ENCODE measurements around the gene TBC1D16.

Gene TBC1D16

DNA sequence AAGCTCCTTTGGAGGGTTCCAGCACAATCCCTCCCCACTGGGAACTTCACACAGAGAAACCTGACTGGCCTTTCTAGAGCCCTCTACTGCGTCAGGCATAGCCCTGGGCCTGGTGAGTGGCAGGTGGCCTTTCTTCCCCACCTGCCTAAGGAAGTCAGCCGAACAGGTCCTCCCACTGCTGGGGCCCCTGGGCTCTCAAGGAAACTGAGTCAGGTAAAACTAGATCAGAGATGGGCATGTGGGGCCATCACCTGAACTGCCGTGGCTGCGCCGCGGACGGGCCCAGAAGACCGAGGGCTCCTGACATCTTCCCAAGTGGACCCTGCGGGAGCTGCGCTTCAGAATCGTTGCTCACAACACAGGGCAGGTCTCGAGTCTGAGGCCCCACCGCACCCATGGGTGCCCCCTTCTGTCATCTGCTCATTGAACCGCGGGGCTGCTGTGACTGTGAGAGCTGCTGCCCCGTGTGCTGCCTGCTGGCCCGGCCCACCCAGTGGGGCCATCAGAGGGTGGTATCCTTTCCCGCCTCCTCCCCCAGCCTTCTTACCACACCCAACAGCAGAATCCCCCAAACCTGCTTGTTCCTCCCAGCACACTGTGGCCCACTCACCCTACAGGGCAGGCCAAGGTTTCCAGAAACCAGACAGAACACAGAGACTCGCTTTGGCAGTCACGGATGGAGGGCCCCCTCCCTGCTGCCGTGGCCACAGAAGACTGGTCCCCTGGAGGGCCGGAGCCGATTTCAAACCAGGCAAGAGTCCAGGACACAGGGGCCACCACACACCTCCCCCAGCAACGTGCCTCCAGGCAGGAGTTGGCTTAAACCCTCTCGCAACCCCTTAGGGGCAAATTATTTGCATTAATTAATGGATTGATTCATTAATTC lies 81.1 kb downstream of the TBC1D16 start:
- in situ Hi-C loops (cut with HindIII; ENCODE audit: low sequenced_read_pairs) = no loop called here
- no peak for DNase-seq (ENCODE audit: low read depth, low spot score)
- H3K4me3 ChIP-seq (ENCODE audit: low read depth, low read length) = no peak overlapping the region
- TF ChIP-seq, protein P1, sequence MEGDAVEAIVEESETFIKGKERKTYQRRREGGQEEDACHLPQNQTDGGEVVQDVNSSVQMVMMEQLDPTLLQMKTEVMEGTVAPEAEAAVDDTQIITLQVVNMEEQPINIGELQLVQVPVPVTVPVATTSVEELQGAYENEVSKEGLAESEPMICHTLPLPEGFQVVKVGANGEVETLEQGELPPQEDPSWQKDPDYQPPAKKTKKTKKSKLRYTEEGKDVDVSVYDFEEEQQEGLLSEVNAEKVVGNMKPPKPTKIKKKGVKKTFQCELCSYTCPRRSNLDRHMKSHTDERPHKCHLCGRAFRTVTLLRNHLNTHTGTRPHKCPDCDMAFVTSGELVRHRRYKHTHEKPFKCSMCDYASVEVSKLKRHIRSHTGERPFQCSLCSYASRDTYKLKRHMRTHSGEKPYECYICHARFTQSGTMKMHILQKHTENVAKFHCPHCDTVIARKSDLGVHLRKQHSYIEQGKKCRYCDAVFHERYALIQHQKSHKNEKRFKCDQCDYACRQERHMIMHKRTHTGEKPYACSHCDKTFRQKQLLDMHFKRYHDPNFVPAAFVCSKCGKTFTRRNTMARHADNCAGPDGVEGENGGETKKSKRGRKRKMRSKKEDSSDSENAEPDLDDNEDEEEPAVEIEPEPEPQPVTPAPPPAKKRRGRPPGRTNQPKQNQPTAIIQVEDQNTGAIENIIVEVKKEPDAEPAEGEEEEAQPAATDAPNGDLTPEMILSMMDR (IDR thresholded peaks at IDR 0.05; ENCODE audit: low read depth, low read length) = no peak

DNA sequence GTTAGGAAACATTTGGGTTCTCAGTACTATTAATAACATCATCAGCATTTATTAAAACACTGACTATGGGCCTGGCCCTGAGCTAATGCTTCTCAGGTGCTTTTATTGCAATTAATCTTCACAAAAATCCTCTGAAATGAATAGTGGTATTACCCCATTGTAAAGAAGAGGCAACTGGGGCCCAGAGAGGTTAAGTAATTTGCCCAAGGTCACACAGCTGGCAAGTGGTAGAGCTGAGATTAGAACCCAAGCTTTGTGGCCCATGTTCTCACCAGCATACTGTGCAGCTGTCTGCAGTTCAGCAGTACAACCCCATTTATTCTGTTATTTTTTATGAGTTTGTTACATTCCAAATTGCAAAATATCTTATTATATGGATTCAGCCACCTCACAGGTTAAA lies 82.3 kb downstream of the TBC1D16 start:
- no peak for DNase-seq (ENCODE audit: low read depth, low spot score)
- in situ Hi-C loops (cut with HindIII; ENCODE audit: low sequenced_read_pairs) = no loop called here
- TF ChIP-seq, protein P1 (IDR thresholded peaks at IDR 0.05; ENCODE audit: low read depth, low read length) = no peak
- H3K4me3 ChIP-seq (ENCODE audit: low read depth, low read length) = no peak overlapping the region

DNA sequence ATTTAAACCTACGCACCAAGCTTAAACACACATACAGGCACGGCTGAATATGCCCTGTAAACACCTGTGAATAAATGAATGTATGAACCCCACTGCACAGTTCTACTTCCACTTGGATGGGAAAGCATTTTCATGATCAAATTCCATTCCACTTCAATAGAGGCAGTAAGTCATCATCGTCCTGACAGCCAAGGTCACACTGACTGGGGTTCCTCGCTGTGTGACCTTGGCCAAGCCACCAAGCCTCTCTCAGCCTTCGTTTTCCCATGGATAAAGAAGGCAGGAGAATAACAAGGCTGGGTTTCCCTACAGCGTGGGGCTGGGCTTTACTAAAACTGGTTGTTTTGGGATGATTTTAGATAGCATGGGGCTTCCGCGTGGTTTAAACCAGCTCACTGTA lies 82.8 kb downstream of the TBC1D16 start:
- DNase-seq (ENCODE audit: low read depth, low spot score) = no peak
- no peak overlapping the region for H3K4me3 ChIP-seq (ENCODE audit: low read depth, low read length)
- in situ Hi-C loops (cut with HindIII; ENCODE audit: low sequenced_read_pairs) = no loop called here
- TF ChIP-seq, protein P1 (IDR thresholded peaks at IDR 0.05; ENCODE audit: low read depth, low read length) = no peak

DNA sequence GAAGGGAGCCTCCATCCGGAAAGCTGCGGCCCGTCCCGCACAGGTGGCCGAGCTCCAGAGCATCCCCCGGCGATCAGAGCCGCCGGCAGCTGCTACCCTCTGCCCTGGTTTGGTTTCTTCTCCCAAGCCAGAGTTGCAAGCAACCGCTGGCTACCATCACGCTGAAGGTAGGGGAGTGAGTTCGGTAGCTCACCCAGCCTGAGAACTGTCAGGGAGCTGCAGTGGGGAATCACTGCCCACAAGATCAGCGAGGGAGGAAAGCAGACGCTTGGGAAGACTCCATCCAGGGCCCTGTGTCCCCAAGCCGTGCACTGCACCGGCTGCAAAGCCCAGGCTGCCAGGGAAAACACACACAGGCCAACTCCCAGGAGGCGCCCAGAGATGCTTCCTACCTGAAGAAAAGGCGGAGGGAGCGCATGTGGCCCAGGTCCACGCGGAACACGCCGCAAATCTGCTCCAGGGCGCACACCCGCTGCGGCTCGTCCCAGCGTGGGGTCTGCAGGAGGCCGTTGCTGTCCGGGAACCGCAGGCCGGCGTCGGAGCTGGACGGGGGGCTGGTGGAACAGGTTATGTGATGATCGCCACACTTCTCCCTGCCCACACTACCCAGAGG lies 83.3 kb downstream of the TBC1D16 start:
- no peak overlapping the region for H3K4me3 ChIP-seq (ENCODE audit: low read depth, low read length)
- TF ChIP-seq, protein P1 (IDR thresholded peaks at IDR 0.05; ENCODE audit: low read depth, low read length) = no peak
- in situ Hi-C loops (cut with HindIII; ENCODE audit: low sequenced_read_pairs) = no loop called here
- no peak for DNase-seq (ENCODE audit: low read depth, low spot score)

DNA sequence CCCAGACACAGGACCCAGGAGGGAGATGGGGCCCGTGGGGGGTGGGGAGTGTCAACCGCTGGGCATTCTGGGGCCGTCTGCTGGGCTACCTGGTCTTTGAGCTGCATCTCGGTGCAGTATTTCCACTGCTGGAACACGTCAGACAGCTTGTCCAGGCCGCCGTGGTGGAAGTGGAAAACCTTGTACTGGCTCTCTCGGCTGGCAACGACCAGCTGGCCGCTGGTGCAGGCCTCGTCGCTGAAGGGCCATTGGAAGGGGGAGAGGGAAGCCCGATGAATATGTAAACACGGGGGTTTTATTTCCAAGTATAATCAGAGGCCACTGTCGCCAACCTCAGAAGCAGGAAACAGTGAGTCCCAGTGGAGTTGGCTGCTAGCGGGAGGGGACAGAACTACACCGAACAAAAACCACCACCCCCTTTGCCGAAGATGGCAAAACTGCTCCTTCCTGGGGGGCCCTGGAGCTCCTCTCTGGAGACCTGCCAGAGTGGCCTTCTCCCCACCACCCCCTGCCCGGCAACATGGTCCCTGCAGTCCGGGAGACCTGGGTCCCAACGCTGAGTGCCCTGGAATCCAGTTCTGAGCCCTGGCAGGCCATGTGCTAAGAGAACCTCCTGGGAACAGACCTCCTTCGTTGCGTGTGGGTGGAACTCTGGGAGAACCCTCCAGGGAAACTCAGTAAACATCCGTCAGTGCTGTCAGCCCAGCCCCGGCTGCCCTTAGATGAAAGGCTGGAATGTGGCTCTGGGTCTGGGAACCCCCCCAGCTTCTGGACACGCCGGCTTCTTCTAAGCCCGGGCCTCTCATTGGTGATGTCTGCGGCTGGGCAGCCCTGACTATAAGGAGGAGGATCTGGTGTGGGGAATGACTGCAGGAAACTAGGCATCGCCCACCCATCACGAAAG lies 84.1 kb downstream of the TBC1D16 start:
- TF ChIP-seq, protein P1 (IDR thresholded peaks at IDR 0.05; ENCODE audit: low read depth, low read length) = no peak
- no peak overlapping the region for H3K4me3 ChIP-seq (ENCODE audit: low read depth, low read length)
- DNase-seq (ENCODE audit: low read depth, low spot score) = peak; percentile 94
- in situ Hi-C loops (cut with HindIII; ENCODE audit: low sequenced_read_pairs) = no loop called here

DNA sequence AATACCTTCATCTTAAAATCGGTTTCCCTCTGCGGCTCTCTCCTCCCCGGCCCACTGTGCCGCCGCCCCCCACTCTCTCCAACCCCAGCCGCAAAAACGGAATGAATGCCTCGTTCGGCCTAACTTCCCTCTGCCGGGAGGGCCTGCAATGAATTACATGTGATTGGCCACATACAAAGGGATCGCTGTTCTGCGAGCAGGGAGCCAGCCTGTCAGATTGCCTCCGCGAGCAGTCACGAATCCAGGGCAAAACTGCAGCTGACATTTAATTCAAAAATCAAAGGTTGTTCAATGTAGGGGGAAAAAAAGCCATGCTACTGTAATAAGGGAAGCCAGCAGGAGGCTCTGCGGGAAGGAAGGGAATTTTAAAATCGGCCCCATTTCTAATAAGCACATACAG lies 84.9 kb downstream of the TBC1D16 start:
- DNase-seq (ENCODE audit: low read depth, low spot score) = peak; percentile 37
- TF ChIP-seq, protein P1 (IDR thresholded peaks at IDR 0.05; ENCODE audit: low read depth, low read length) = no peak
- no peak overlapping the region for H3K4me3 ChIP-seq (ENCODE audit: low read depth, low read length)
- in situ Hi-C loops (cut with HindIII; ENCODE audit: low sequenced_read_pairs) = no loop called here
